K562 (cell line): ENCODE results near the gene MED13L.

ENCODE experiments used
- HBP1 ChIP-seq: fragments of 450-650 bp; formaldehyde crosslinking; IDR thresholded peaks from 2 replicates; pipeline ENCODE4 v1.4.0; 2022; ENCODE audit warnings: missing genetic modification characterization
- POLR2G ChIP-seq: fragments of 200-400 bp; formaldehyde crosslinking; IDR thresholded peaks from 2 replicates; pipeline ENCODE4 v1.6.1; 2017; ENCODE audit warnings: low read depth, mild to moderate bottlenecking, antibody characterized with exemption, low read length, moderate library complexity
- SMC3 ChIP-seq: conservative IDR thresholded peaks from 2 replicates; pipeline ENCODE4 v1.6.1; 2011; ENCODE audit warnings: low read depth, low read length, improper control_type of control experiment; ENCODE audit not compliant: insufficient read depth
- SP1 ChIP-seq: sonication (generic); formaldehyde crosslinking; IDR thresholded peaks from 2 replicates; pipeline ENCODE4 v1.8.1; 2022; ENCODE audit warnings: mild to moderate bottlenecking, missing genetic modification reagents
- TARDBP ChIP-seq: fragments of 450-650 bp; IDR thresholded peaks from 2 replicates; pipeline ENCODE4 v1.6.1; 2016
- ZNF561 ChIP-seq: fragments of 450-650 bp; formaldehyde crosslinking; conservative IDR thresholded peaks from 2 replicates; pipeline ENCODE4 v1.4.0; 2020; ENCODE audit warnings: mild to moderate bottlenecking, moderate library complexity
- TF ChIP-seq, protein P1 (sequence below): IDR thresholded peaks from 3 replicates; pipeline ENCODE4 v1.6.1; 2011; ENCODE audit warnings: borderline replicate concordance, mild to moderate bottlenecking; ENCODE audit not compliant: insufficient read length, insufficient read depth

DNA sequence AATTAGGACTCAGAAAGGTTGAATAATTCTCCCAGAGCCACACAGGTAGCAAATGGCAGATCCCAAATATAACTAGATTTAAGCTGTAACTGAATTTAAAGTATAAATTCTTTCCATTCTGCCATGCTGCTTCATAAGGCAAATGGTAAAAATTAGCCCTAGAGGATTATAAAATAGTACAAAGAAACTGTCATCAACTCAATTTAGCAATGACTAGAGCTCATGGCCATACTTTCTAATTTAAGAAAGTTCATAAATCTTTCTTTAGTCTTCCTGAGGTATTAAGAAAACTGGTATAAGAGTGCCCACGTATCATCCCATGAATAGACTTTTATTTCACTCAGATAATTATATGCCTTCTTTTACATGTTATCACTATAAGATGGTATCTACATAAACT, 34.8 kb downstream of the MED13L start:
- TF ChIP-seq ZNF561 (CRISPR knock-in tag) (no peak), TARDBP (no peak), HBP1 (CRISPR knock-in tag) (no peak), POLR2G (no peak), SP1 (CRISPR knock-in tag) (no peak), SMC3 (no peak)
- TF ChIP-seq, protein P1, sequence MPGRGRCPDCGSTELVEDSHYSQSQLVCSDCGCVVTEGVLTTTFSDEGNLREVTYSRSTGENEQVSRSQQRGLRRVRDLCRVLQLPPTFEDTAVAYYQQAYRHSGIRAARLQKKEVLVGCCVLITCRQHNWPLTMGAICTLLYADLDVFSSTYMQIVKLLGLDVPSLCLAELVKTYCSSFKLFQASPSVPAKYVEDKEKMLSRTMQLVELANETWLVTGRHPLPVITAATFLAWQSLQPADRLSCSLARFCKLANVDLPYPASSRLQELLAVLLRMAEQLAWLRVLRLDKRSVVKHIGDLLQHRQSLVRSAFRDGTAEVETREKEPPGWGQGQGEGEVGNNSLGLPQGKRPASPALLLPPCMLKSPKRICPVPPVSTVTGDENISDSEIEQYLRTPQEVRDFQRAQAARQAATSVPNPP, result no peak
